ENCODE data around the gene RPS15.

Gene RPS15

DNA sequence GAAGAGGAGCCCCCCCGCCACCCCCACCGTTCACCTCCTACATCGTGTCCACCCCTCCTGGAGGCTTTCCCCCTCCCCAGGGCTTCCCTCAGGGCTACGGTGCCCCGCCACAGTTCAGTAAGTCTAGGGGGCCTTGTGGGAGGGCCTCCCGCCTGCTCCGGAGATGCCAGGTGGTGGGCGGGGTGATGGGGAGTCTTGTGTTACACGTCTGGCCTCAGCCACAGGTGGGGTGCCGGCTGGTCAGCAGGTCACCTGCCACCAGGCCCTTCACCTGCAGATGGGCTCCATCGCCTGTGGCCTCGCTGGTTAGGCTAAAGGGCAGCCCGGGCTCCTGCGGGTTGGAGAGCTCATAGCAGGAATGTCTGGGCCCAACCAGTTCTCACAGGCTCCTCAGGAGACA lies 8.0 kb upstream of the RPS15 start:
- peaks cover 9% of the 10 kb centered on the region for H3K79me2 ChIP-seq
- H3K36me3 ChIP-seq (ENCODE audit: control insufficient read depth, insufficient read depth, low read length) = no peaks in the 10 kb centered on the region
- H3K27ac ChIP-seq = no peak overlapping the region
- TF ChIP-seq, protein P1, sequence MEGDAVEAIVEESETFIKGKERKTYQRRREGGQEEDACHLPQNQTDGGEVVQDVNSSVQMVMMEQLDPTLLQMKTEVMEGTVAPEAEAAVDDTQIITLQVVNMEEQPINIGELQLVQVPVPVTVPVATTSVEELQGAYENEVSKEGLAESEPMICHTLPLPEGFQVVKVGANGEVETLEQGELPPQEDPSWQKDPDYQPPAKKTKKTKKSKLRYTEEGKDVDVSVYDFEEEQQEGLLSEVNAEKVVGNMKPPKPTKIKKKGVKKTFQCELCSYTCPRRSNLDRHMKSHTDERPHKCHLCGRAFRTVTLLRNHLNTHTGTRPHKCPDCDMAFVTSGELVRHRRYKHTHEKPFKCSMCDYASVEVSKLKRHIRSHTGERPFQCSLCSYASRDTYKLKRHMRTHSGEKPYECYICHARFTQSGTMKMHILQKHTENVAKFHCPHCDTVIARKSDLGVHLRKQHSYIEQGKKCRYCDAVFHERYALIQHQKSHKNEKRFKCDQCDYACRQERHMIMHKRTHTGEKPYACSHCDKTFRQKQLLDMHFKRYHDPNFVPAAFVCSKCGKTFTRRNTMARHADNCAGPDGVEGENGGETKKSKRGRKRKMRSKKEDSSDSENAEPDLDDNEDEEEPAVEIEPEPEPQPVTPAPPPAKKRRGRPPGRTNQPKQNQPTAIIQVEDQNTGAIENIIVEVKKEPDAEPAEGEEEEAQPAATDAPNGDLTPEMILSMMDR (IDR thresholded peaks at IDR 0.05) = no peak
- no peaks in the 10 kb centered on the region for H3K4me1 ChIP-seq
- no peak overlapping the region for H3K4me2 ChIP-seq (ENCODE audit: low read length)
- no peaks in the 10 kb centered on the region for H3K9me3 ChIP-seq (ENCODE audit: control insufficient read depth, low read length)
- H3K9ac ChIP-seq = no peak overlapping the region
- no peak overlapping the region for H3K4me3 ChIP-seq (ENCODE audit: low read depth, low read length)
- H2AFZ ChIP-seq = no peak overlapping the region
- H3K27me3 ChIP-seq (ENCODE audit: control insufficient read depth, insufficient read depth, low read length) = no peaks in the 10 kb centered on the region

- no peaks in the 10 kb centered on the region for H3K27me3 ChIP-seq (ENCODE audit: control insufficient read depth, insufficient read depth, low read length)
- no peaks in the 10 kb centered on the region for H3K9me3 ChIP-seq (ENCODE audit: control insufficient read depth, low read length)
- H3K27ac ChIP-seq = no peak overlapping the region
- no peak overlapping the region for H2AFZ ChIP-seq
- TF ChIP-seq, protein P1 (IDR thresholded peaks at IDR 0.05) = no peak
- H3K4me1 ChIP-seq = no peaks in the 10 kb centered on the region
- H3K4me2 ChIP-seq (ENCODE audit: low read length) = no peak overlapping the region
- H3K4me3 ChIP-seq (ENCODE audit: low read depth, low read length) = no peak overlapping the region
- H3K9ac ChIP-seq = no peak overlapping the region
- H3K36me3 ChIP-seq (ENCODE audit: control insufficient read depth, insufficient read depth, low read length) = no peaks in the 10 kb centered on the region
- H3K79me2 ChIP-seq = peaks cover 8% of the 10 kb centered on the region
Observed at GRCh38 chr19:1431759-1432506, 6.3 kb upstream of the RPS15 start.

- no peak overlapping the region for H3K4me3 ChIP-seq (ENCODE audit: low read depth, low read length)
- H3K36me3 ChIP-seq (ENCODE audit: control insufficient read depth, insufficient read depth, low read length) = no peaks in the 10 kb centered on the region
- no peaks in the 10 kb centered on the region for H3K9me3 ChIP-seq (ENCODE audit: control insufficient read depth, low read length)
- no peaks in the 10 kb centered on the region for H3K4me1 ChIP-seq
- TF ChIP-seq, protein P1 (IDR thresholded peaks at IDR 0.05) = no peak
- peaks cover 8% of the 10 kb centered on the region for H3K79me2 ChIP-seq
- no peak overlapping the region for H3K27ac ChIP-seq
- H2AFZ ChIP-seq = no peak overlapping the region
- H3K4me2 ChIP-seq (ENCODE audit: low read length) = no peak overlapping the region
- no peak overlapping the region for H3K9ac ChIP-seq
- H3K27me3 ChIP-seq (ENCODE audit: control insufficient read depth, insufficient read depth, low read length) = no peaks in the 10 kb centered on the region
Observed at GRCh38 chr19:1432507-1432887, 5.7 kb upstream of the RPS15 start.

GRCh38 chr19:1433119-1434039 lies 4.8 kb upstream of the RPS15 start:
- TF ChIP-seq, protein P1 (IDR thresholded peaks at IDR 0.05) = no peak
- no peaks in the 10 kb centered on the region for H3K36me3 ChIP-seq (ENCODE audit: control insufficient read depth, insufficient read depth, low read length)
- H3K4me3 ChIP-seq (ENCODE audit: low read depth, low read length) = no peak overlapping the region
- peaks cover 8% of the 10 kb centered on the region for H3K79me2 ChIP-seq
- H3K27ac ChIP-seq = no peak overlapping the region
- no peaks in the 10 kb centered on the region for H3K27me3 ChIP-seq (ENCODE audit: control insufficient read depth, insufficient read depth, low read length)
- no peak overlapping the region for H3K9ac ChIP-seq
- H3K4me2 ChIP-seq (ENCODE audit: low read length) = no peak overlapping the region
- H2AFZ ChIP-seq = no peak overlapping the region
- H3K4me1 ChIP-seq = no peaks in the 10 kb centered on the region
- no peaks in the 10 kb centered on the region for H3K9me3 ChIP-seq (ENCODE audit: control insufficient read depth, low read length)

All from parathyroid adenoma (tissue), 2 donors.